SK-N-MC (cell line): ENCODE results near the gene FBRS.

Experiments used
- EZH2 ChIP-seq: fragments of 200-600 bp; sonication (generic); IDR thresholded peaks from one replicate; pipeline ENCODE4 v1.6.1; 2017; ENCODE audit warnings: antibody characterized with exemption
- POLR2AphosphoS5 ChIP-seq: IDR thresholded peaks from 2 replicates; pipeline ENCODE4 v1.6.1; 2012; ENCODE audit warnings: mild to moderate bottlenecking, low read depth, low read length, borderline replicate concordance

DNA sequence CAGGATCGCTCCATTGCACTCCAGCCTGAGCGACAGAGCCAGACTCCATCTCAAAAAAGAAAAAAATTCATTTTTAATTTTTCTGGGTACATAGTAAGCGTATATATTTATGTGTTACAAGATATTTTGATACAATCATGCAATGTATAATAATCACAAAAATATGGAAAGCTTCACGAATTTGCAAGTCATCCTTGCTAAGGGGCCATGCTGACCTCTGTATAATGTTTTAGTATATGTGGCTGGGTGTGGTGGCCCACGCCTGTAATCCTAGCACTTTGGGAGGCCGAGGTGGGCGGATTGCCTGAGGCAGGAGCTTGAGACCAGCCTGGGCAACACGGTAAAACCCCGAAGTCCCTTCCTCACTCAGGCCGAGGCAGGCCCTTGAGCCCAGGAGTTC lies 16.9 kb downstream of the FBRS start:
- no peak for TF ChIP-seq POLR2AphosphoS5
- TF ChIP-seq EZH2, result no peak
